Activated naive CD4-positive, alpha-beta T cell treated with anti-CD3 and anti-CD28 coated beads, Interleukin-2, amount 10 ng/mL, durations not matched to agents 7 days and 5 days (primary cell): ENCODE data around the gene CLCNKB.

Experiments
- CTCF ChIA-PET: fragments of 350-600 bp; sonication (Branson Sonifier 250); formaldehyde crosslinking; loops from one replicate; lab custom pipeline; 2021; ENCODE audit warnings: antibody characterized with exemption; lab: Charles Lee
- DNase-seq: peaks from one replicate; pipeline ENCODE4 v3.0.0-alpha.2; 2020
- H3K27ac Mint-ChIP-seq: one replicate; pipeline ENCODE4 v1.8.0; 2021; ENCODE audit warnings: mild to moderate bottlenecking, moderate library complexity, mixed read lengths
- H3K27me3 Mint-ChIP-seq: one replicate; pipeline ENCODE4 v1.8.0; 2021; ENCODE audit warnings: mild to moderate bottlenecking, mixed read lengths
- H3K36me3 Mint-ChIP-seq: one replicate; pipeline ENCODE4 v1.8.0; 2021; ENCODE audit warnings: mixed read lengths
- H3K4me1 Mint-ChIP-seq: one replicate; pipeline ENCODE4 v1.8.0; 2021; ENCODE audit warnings: mixed read lengths
- H3K4me3 Mint-ChIP-seq: one replicate; pipeline ENCODE4 v1.8.0; 2021; ENCODE audit warnings: mild to moderate bottlenecking, moderate library complexity, mixed read lengths
- H3K9me3 Mint-ChIP-seq: one replicate; pipeline ENCODE4 v1.8.0; 2021; ENCODE audit warnings: mixed read lengths

Gene CLCNKB

DNA sequence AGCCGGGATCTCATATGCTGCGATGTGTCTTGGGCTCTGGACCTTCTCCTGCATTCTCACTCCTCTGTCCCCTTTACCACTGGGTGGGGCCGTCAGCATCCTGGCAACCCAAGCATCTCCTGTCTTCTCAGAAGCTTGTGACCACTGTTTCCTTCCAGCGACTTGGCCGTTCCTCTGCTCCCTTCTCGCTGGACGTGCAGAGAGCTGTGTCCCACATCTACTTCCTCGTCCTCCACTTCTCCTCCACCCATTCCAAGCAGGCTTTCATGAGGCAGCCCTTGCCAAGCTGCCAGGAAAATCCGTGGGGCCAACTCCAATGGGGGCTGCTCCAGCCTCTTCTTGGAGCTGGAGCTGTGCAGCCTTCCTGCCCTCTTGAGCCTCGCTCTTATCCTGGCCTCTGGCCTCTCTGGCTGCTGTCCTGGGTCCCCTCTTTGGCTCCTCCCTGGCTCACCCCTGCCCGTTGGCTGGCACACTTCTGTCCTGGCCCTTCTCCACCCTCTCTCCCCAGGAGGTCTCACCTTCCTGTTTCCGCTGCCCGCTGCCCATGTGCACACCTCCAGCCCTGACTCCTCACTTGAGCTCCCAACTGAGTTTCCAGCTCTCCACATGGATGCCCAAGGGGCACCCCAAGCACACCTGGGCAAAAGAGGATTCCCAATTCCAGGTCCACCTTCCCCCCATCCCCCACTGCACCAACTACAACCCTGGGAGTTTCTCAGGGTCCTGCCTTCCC is 21.1 kb downstream of the CLCNKB start:
- Mint-ChIP-seq H3K27me3 (peaks cover 59% of the 10 kb centered on the region), H3K27ac (peak overlapping the region; percentile 58), H3K36me3 (no peaks in the 10 kb centered on the region), H3K4me3 (peak overlapping the region; percentile 48), H3K9me3 (no peaks in the 10 kb centered on the region), H3K4me1 (peaks cover 44% of the 10 kb centered on the region)
- no peak for DNase-seq
- CTCF ChIA-PET = interaction anchor here (0.9 to 1.5 kb wide), 5 partner anchors 11 to 299 kb away, joined by 3 read pairs; no protein-coding TSS in a partner anchor

- peaks cover 63% of the 10 kb centered on the region for H3K27me3 Mint-ChIP-seq
- H3K4me3 Mint-ChIP-seq = no peak overlapping the region
- H3K4me1 Mint-ChIP-seq = peaks cover 49% of the 10 kb centered on the region
- no peaks in the 10 kb centered on the region for H3K36me3 Mint-ChIP-seq
- H3K9me3 Mint-ChIP-seq = no peaks in the 10 kb centered on the region
- DNase-seq = no peak
- H3K27ac Mint-ChIP-seq = peak overlapping the region; percentile 58
- CTCF ChIA-PET = interaction anchor here (1.1 to 1.5 kb wide), 3 partner anchors 29 to 298 kb away, joined by 3 read pairs; no protein-coding TSS in a partner anchor
Observed at GRCh38 chr1:16065269-16065576, 21.6 kb downstream of the CLCNKB start.

DNA sequence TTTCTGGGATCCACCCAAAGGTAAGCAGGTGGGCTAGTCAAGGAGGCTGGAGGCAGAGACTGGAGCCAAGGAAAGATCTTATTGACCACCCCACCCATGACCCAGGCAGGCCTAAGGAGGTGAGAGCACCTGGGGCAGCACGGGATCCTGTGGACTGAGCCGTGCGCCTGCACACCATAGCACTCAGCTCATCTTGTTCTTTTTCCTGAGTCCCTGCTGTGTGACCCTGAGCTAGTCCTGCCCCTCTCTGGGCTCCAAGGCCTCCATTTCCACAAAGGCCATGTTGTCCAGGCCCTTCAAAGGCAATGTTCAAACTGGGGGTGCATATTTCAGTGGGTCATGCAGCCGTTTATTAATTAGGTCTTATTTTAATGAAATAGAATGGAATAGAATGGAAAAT is 22.7 kb downstream of the CLCNKB start:
- DNase-seq = no peak
- H3K27me3 Mint-ChIP-seq = peaks cover 64% of the 10 kb centered on the region
- H3K9me3 Mint-ChIP-seq = no peaks in the 10 kb centered on the region
- peaks cover 57% of the 10 kb centered on the region for H3K4me1 Mint-ChIP-seq
- CTCF ChIA-PET = interaction anchor here (1.3 to 5.3 kb wide), 2 partner anchors 9 to 12 kb away, joined by 3 to 42 read pairs; no protein-coding TSS in a partner anchor
- no peak overlapping the region for H3K27ac Mint-ChIP-seq
- no peaks in the 10 kb centered on the region for H3K36me3 Mint-ChIP-seq
- no peak overlapping the region for H3K4me3 Mint-ChIP-seq

DNA sequence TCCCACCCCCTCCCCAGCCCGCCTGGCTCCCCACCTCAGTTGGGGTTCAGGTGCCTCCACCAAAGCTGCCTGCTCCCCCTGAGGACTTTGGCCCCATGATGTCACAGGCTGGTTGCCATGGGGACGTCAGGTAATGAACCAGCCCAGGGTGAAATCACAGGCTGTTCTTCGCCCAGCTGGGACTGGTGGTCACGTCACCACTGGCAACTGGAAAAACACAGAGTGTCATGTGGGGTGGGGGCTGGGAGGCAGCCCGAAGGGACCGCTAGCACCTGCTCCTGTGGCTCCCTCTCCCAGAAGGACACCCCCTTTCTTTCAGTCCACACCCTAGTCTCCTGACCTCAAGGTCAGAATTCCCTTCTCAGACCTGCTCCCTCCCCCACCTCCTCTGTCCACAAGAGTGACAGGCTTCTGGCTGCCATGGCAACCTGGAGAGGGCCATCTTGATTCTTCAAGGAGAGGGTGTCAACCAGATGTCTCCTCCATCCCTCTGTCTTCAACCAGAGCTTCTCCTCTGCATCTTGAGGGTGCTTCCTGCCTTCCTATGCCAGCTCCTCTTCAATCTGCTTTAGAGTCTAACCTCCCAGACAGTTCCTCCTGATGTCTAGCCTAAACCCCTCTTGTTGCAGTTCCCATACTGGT is 23.7 kb downstream of the CLCNKB start:
- H3K36me3 Mint-ChIP-seq = no peaks in the 10 kb centered on the region
- H3K9me3 Mint-ChIP-seq = no peaks in the 10 kb centered on the region
- DNase-seq = peak; percentile 36
- H3K4me1 Mint-ChIP-seq = peaks cover 63% of the 10 kb centered on the region
- CTCF ChIA-PET = interaction anchor here (1.3 to 5.3 kb wide), 2 partner anchors 8 to 11 kb away, joined by 3 to 42 read pairs; no protein-coding TSS in a partner anchor
- H3K27ac Mint-ChIP-seq = no peak overlapping the region
- peaks cover 74% of the 10 kb centered on the region for H3K27me3 Mint-ChIP-seq
- H3K4me3 Mint-ChIP-seq = no peak overlapping the region

DNA sequence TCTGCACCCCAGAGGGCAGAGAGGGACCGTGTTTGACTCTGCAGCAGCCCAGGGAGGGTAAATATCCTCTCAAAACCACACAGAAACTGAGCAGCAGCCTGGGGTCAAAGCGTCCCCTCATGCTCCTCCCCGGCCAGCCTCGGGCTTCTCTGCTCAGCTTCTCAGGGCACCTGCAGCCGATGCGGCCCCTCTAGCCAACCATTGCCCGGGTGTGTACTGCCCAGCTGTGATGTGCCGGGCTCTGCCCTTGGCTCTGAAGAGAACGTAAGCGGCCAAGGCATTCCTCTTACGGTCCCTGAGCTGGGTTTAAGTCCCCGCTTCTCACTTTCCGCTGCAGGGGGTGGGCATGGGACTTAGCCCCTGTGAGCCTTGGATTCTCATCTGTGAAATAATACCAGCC is 24.4 kb downstream of the CLCNKB start:
- H3K4me1 Mint-ChIP-seq = peaks cover 63% of the 10 kb centered on the region
- H3K36me3 Mint-ChIP-seq = no peaks in the 10 kb centered on the region
- H3K27ac Mint-ChIP-seq = no peak overlapping the region
- no peak for DNase-seq
- no peak overlapping the region for H3K4me3 Mint-ChIP-seq
- CTCF ChIA-PET = interaction anchor here (5.3 kb wide), 1 partner anchor 10 kb away, joined by 42 read pairs; no protein-coding TSS in a partner anchor
- H3K9me3 Mint-ChIP-seq = no peaks in the 10 kb centered on the region
- peaks cover 81% of the 10 kb centered on the region for H3K27me3 Mint-ChIP-seq

DNA sequence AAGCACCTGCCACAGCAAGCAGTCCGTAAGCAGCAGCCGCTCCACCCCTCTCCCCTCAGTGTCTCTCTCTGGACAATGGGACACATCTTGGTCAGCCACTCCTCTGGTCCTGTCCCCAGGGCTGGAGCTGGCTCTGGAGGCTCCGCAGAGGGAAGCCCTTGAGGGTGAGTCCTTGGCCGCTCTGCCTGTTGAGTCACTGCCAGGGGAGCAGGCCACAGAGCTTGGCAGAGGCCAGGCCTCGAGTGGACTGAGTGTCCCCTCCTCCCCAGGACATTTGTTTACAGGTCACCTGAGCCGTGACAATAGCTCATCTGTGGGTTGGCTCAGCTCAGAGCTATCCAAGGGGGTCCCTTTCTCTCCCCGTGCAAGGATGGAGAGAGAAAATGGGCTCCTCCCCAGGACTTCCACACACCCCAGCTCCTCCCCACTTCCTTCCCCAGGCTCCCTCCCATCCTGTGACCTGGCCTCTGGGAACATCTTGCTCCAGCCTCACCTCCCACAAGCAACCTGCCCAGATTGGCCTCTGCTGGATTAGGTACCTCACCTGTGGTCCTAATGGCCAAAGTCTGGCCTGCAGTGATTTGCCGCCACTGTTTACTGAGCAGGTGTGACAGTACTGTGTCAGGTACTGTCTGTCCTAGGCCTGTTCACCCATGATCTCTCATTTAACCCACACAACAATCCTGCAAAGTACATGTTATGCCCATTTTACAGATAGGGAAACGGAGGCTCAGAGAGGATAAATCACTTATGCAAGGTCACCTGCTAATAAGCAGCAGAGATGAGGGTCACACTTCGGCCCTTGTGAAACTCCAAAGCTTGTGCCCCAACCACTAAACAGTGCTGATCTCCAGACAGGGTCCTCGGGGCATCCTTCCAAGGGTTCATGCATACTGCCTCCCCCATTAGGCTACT is 25.0 kb downstream of the CLCNKB start:
- H3K4me1 Mint-ChIP-seq = peaks cover 59% of the 10 kb centered on the region
- H3K4me3 Mint-ChIP-seq = no peak overlapping the region
- no peaks in the 10 kb centered on the region for H3K36me3 Mint-ChIP-seq
- CTCF ChIA-PET = interaction anchor here (0.5 to 5.3 kb wide), 3 partner anchors 10 to 266 kb away, joined by 3 to 42 read pairs (median 3); no protein-coding TSS in a partner anchor
- H3K27ac Mint-ChIP-seq = no peak overlapping the region
- DNase-seq = no peak
- no peaks in the 10 kb centered on the region for H3K9me3 Mint-ChIP-seq
- H3K27me3 Mint-ChIP-seq = peaks cover 79% of the 10 kb centered on the region

- Mint-ChIP-seq H3K4me3 (no peak overlapping the region), H3K9me3 (no peaks in the 10 kb centered on the region), H3K27me3 (peaks cover 76% of the 10 kb centered on the region), H3K36me3 (peaks cover 2% of the 10 kb centered on the region), H3K27ac (no peak overlapping the region), H3K4me1 (peaks cover 47% of the 10 kb centered on the region)
- CTCF ChIA-PET = interaction anchor here (0.9 to 5.3 kb wide), 5 partner anchors 8 to 293 kb away, joined by 3 to 42 read pairs (median 5); no protein-coding TSS in a partner anchor
- DNase-seq = no peak
Observed at GRCh38 chr1:16070640-16071355, 27.2 kb downstream of the CLCNKB start.

GRCh38 chr1:16071614-16072013 is 28.0 kb downstream of the CLCNKB start:
- Mint-ChIP-seq H3K27me3 (peaks cover 80% of the 10 kb centered on the region), H3K27ac (no peak overlapping the region), H3K9me3 (no peaks in the 10 kb centered on the region), H3K36me3 (peaks cover 2% of the 10 kb centered on the region), H3K4me1 (peaks cover 47% of the 10 kb centered on the region), H3K4me3 (no peak overlapping the region)
- CTCF ChIA-PET = interaction anchor here (2.3 to 5.3 kb wide), 2 partner anchors 7 to 10 kb away, joined by 11 to 42 read pairs; no protein-coding TSS in a partner anchor
- DNase-seq = no peak

DNA sequence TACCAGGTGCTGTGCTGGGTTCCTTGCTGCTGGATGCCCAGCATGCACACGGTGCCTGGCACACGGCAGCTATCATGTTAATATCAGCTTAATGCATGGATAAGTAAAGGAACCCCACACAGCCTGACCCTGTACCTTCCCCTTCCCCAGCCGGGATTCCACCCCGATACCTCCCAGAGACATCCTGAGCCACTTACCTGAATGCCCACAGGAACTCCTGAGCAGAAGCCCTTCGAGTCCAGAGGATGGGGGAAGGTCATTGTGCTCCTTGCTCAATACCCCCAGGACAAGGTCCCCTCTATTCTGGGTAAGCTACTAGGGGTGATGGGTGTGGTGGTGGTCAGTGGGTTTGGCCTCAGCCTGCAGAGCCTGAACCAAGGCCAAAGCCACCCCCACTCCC is 28.5 kb downstream of the CLCNKB start:
- no peak overlapping the region for H3K4me3 Mint-ChIP-seq
- no peak for DNase-seq
- CTCF ChIA-PET = interaction anchor here (2.3 kb wide), 1 partner anchor 10 kb away, joined by 11 read pairs; no protein-coding TSS in a partner anchor
- H3K9me3 Mint-ChIP-seq = no peaks in the 10 kb centered on the region
- H3K27ac Mint-ChIP-seq = no peak overlapping the region
- peaks cover 45% of the 10 kb centered on the region for H3K4me1 Mint-ChIP-seq
- H3K27me3 Mint-ChIP-seq = peaks cover 78% of the 10 kb centered on the region
- peaks cover 2% of the 10 kb centered on the region for H3K36me3 Mint-ChIP-seq

GRCh38 chr1:16072616-16073484 is 29.3 kb downstream of the CLCNKB start:
- H3K4me3 Mint-ChIP-seq = peak overlapping the region; percentile 24
- CTCF ChIA-PET = interaction anchor here (0.9 to 2.3 kb wide), 9 partner anchors 9 to 176 kb away, joined by 3 to 11 read pairs (median 3); no protein-coding TSS in a partner anchor
- peak; percentile 28 for DNase-seq
- peaks cover 2% of the 10 kb centered on the region for H3K36me3 Mint-ChIP-seq
- H3K4me1 Mint-ChIP-seq = peaks cover 39% of the 10 kb centered on the region
- H3K27ac Mint-ChIP-seq = no peak overlapping the region
- H3K9me3 Mint-ChIP-seq = no peaks in the 10 kb centered on the region
- peaks cover 74% of the 10 kb centered on the region for H3K27me3 Mint-ChIP-seq

- Mint-ChIP-seq H3K27ac (no peak within 1 kb of the TSS), H3K27me3 (peaks cover 67% of the 10 kb centered on the region), H3K4me1 (peaks cover 34% of the 10 kb centered on the region), H3K36me3 (peaks cover 2% of the 10 kb centered on the region), H3K9me3 (no peaks in the 10 kb centered on the region), H3K4me3 (peak within 1 kb of the TSS; percentile 67)
- peak; percentile 49 for DNase-seq
- CTCF ChIA-PET = interaction anchor here (0.8 to 2.3 kb wide), 11 partner anchors 8 to 175 kb away, joined by 3 to 11 read pairs (median 3); no protein-coding TSS in a partner anchor
Observed at GRCh38 chr1:16073490-16074119, 30.0 kb downstream of the CLCNKB start, which contains the start of gene FAM131C. Gene FAM131C, minus strand, starts transcription at chr1:16073651. Its CDS starts 209 bp downstream, at chr1:16073442.

GRCh38 chr1:16074217-16074616 is 30.6 kb downstream of the CLCNKB start:
- H3K27ac Mint-ChIP-seq = no peak overlapping the region
- H3K36me3 Mint-ChIP-seq = peaks cover 2% of the 10 kb centered on the region
- peaks cover 36% of the 10 kb centered on the region for H3K4me1 Mint-ChIP-seq
- CTCF ChIA-PET = interaction anchor here (0.8 to 2.2 kb wide), 5 partner anchors 112 to 174 kb away, joined by 3 to 7 read pairs (median 5); no protein-coding TSS in a partner anchor
- no peaks in the 10 kb centered on the region for H3K9me3 Mint-ChIP-seq
- peak overlapping the region; percentile 67 for H3K4me3 Mint-ChIP-seq
- DNase-seq = no peak
- peaks cover 68% of the 10 kb centered on the region for H3K27me3 Mint-ChIP-seq
